Uterus (tissue), 4 donors: Measurements from ENCODE around the gene SPAG7. TPM values are rescaled to one million over a fixed set of nuclear protein-coding genes. Genes with fewer than 3 reads are reported as not detected.

ENCODE experiments used
- DNase-seq, 2 donors: peaks; one replicate each; pipeline ENCODE4 v3.0.0-alpha.2; 2019 to 2020
- H3K27ac ChIP-seq, 2 donors: fragments of 200-600 bp; sonication (generic); 1 replicate in 1 of 2; 2 replicates in 1 of 2; pipeline ENCODE4 v1.5.1; 2016 to 2018
- H3K27me3 ChIP-seq, 2 donors: fragments of 200-600 bp; sonication (generic); one replicate each; pipeline ENCODE4 v1.5.1; 2018 to 2019; ENCODE audit warnings: control low read depth in 1 of 2
- H3K36me3 ChIP-seq, 2 donors: fragments of 200-600 bp; sonication (generic); one replicate each; pipeline ENCODE4 v1.5.1; 2019; ENCODE audit warnings: control low read depth in 1 of 2
- H3K4me1 ChIP-seq, 2 donors: fragments of 200-600 bp; sonication (generic); one replicate each; pipeline ENCODE4 v1.5.1; 2018 to 2019; ENCODE audit warnings: control low read depth in 1 of 2
- H3K4me3 ChIP-seq, 2 donors: fragments of 200-600 bp; sonication (generic); 1 replicate in 1 of 2; 2 replicates in 1 of 2; pipeline ENCODE4 v1.5.1; 2018 to 2019; ENCODE audit warnings: mild to moderate bottlenecking in 1 of 2
- H3K9me3 ChIP-seq, 2 donors: fragments of 200-600 bp; sonication (generic); one replicate each; pipeline ENCODE4 v1.5.1; 2019; ENCODE audit warnings: control low read depth in 1 of 2
- POLR2A ChIP-seq, 2 donors: fragments of 450-650 bp; IDR thresholded peaks; one replicate each; pipeline ENCODE4 v1.6.1; 2016; ENCODE audit warnings: antibody characterized with exemption in 2 of 2, mild to moderate bottlenecking in 1 of 2, moderate library complexity in 1 of 2
- intact Hi-C: fragments of 100-400 bp; cut with DNase I; formaldehyde crosslinking; loops from one replicate; pipeline ENCODE4 v1.15.1; 2023; ENCODE audit warnings: low total_unique reads
- total RNA-seq, 4 donors: library from RNA; depleted of rRNA in 3 of 4; stranded (reverse); fragments of >200 nt in 3 of 4; gene quantifications; one replicate each; pipeline versions ENCODE4 v1.1.0 to v1.2.4, GENCODE V29; 2014 to 2023
- TF ChIP-seq, protein P1 (sequence below), 4 experiments: fragments of 200-600 bp in 2 of 4; fragments of 450-650 bp in 2 of 4; sonication (generic) in 2 of 4; IDR thresholded peaks; one replicate each; pipeline ENCODE4 v1.5.1; 2016 to 2019; ENCODE audit warnings: antibody characterized with exemption in 4 of 4, mild to moderate bottlenecking in 2 of 4, moderate library complexity in 1 of 4
- donor health status: DM: yes; HTN: yes; CAD: no.

SPAG7 gene
- total RNA-seq, 4 donors from 2014 or later, result 18.4 to 58.3 (median 34.0) TPM

- intact Hi-C loops, result no loop called here
- Histone ChIP-seq H3K4me1 (peaks cover 0 to 5% of the 10 kb centered on the region in 2 donors), H3K9me3 (no peaks in the 10 kb centered on the region), H3K36me3 (no peaks in the 10 kb centered on the region), H3K27me3 (no peaks in the 10 kb centered on the region), H3K4me3 (no peak overlapping the region), H3K27ac (no peak overlapping the region)
- TF ChIP-seq, protein P1, sequence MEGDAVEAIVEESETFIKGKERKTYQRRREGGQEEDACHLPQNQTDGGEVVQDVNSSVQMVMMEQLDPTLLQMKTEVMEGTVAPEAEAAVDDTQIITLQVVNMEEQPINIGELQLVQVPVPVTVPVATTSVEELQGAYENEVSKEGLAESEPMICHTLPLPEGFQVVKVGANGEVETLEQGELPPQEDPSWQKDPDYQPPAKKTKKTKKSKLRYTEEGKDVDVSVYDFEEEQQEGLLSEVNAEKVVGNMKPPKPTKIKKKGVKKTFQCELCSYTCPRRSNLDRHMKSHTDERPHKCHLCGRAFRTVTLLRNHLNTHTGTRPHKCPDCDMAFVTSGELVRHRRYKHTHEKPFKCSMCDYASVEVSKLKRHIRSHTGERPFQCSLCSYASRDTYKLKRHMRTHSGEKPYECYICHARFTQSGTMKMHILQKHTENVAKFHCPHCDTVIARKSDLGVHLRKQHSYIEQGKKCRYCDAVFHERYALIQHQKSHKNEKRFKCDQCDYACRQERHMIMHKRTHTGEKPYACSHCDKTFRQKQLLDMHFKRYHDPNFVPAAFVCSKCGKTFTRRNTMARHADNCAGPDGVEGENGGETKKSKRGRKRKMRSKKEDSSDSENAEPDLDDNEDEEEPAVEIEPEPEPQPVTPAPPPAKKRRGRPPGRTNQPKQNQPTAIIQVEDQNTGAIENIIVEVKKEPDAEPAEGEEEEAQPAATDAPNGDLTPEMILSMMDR (IDR thresholded peaks at IDR 0.05), result no peak
- no peak for TF ChIP-seq POLR2A (IDR thresholded peaks at IDR 0.05)
- no peak for DNase-seq
Observed at GRCh38 chr17:4974115-4974670, 6.6 kb upstream of the SPAG7 start.

DNA sequence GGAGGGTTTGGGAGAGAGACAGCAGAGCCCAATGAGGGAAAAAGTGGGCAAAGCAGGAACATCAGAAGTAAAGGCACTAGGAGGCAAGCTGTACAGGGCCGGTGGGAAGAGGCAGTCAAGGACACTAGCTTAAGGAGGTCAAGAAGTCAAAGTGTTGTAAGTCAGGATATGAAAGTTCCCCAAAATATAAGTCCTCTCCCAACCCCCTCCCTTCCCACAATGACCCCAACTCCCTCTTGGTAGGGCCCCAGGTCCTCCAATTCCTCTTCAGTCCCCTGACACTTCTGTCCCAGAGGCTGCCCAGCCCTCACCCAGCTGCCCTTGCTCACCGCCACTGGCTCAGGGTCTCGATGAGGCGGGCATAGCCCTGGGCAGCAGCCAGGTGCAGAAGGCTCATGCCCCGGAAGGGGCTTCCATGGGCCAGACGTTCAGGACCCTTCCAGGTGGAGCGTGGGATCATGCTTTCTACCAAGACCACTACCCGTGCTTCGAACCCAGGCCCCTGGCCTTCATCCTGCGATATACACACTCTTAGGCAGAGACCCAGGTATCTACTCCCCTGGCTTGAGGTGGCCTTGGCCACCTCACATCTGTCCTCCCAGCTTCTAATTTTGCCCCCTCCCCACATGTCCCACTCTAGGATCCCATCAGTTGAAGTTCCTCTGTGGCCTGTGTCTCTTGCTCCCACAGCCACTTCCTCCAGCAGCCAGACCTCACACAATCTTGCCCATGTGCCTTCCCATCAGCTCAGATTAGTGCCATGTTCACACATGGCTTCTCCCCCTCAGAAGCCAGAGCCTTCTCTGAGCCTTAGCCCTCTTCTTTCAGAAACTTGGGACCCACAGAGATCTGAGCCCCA is 5.9 kb upstream of the SPAG7 start:
- peaks cover 6 to 7% of the 10 kb centered on the region in 2 donors for H3K4me1 ChIP-seq
- H3K27ac ChIP-seq, result no peak overlapping the region
- H3K27me3 ChIP-seq, result no peaks in the 10 kb centered on the region
- no peak for DNase-seq
- no peaks in the 10 kb centered on the region for H3K36me3 ChIP-seq
- H3K9me3 ChIP-seq, result no peaks in the 10 kb centered on the region
- TF ChIP-seq, protein P1 (IDR thresholded peaks at IDR 0.05), result no peak
- TF ChIP-seq POLR2A (IDR thresholded peaks at IDR 0.05), result no peak
- no peak overlapping the region for H3K4me3 ChIP-seq
- intact Hi-C loops, result no loop called here

DNA sequence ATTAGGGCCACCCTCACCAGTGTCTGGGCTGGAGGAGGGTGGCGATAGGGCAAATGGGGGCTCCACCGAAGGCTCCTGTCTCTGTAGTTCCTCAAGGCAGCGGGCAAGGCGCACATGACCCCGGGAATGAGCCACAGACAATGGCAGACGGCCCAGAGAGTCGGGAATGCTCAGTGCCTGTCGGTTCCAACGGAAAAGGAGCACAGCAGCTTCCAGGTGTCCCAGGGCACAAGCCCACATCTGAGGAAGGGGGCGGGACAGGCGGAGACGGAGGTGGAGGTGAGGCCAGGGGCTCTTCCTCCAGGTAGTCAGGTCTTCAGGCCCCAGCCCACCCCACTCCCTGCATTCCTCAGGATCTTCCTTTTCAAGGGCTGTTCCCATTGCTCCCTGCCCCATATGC is 5.1 kb upstream of the SPAG7 start:
- H3K9me3 ChIP-seq, result no peaks in the 10 kb centered on the region
- TF ChIP-seq, protein P1 (IDR thresholded peaks at IDR 0.05), result no peak
- TF ChIP-seq POLR2A (IDR thresholded peaks at IDR 0.05), result no peak

GRCh38 chr17:4972322-4972721 is 4.7 kb upstream of the SPAG7 start:
- TF ChIP-seq POLR2A (IDR thresholded peaks at IDR 0.05), result no peak
- TF ChIP-seq, protein P1 (IDR thresholded peaks at IDR 0.05), result no peak
- H3K36me3 ChIP-seq, result no peaks in the 10 kb centered on the region
- H3K27ac ChIP-seq, result peak overlapping the region; percentile 32 to 44
- intact Hi-C loops, result no loop called here
- H3K27me3 ChIP-seq, result no peaks in the 10 kb centered on the region
- H3K4me3 ChIP-seq, result no peak overlapping the region
- no peak for DNase-seq
- H3K9me3 ChIP-seq, result no peaks in the 10 kb centered on the region
- peaks cover 7 to 9% of the 10 kb centered on the region in 2 donors for H3K4me1 ChIP-seq

More for the DNA sequence above, 5.1 kb upstream of the SPAG7 start:
- no peak overlapping the region for H3K4me3 ChIP-seq
- intact Hi-C loops, result no loop called here
- H3K27ac ChIP-seq, result peak overlapping the region; percentile 32 to 44
- H3K27me3 ChIP-seq, result no peaks in the 10 kb centered on the region
- no peaks in the 10 kb centered on the region for H3K36me3 ChIP-seq
- peaks cover 7 to 9% of the 10 kb centered on the region in 2 donors for H3K4me1 ChIP-seq
- DNase-seq, result no peak

GRCh38 chr17:4971826-4972225 is 4.2 kb upstream of the SPAG7 start:
- peak overlapping the region; percentile 32 to 44 for H3K27ac ChIP-seq
- H3K9me3 ChIP-seq, result no peaks in the 10 kb centered on the region
- H3K4me1 ChIP-seq, result peaks cover 7 to 9% of the 10 kb centered on the region in 2 donors
- peak in 1 of 2 donors; percentile 44 for DNase-seq
- no peak for TF ChIP-seq POLR2A (IDR thresholded peaks at IDR 0.05)
- TF ChIP-seq, protein P1 (IDR thresholded peaks at IDR 0.05), result no peak
- H3K27me3 ChIP-seq, result no peaks in the 10 kb centered on the region
- H3K36me3 ChIP-seq, result no peaks in the 10 kb centered on the region
- intact Hi-C loops, result no loop called here
- H3K4me3 ChIP-seq, result no peak overlapping the region
